ENCODE results near the gene CFDP1. TPM values are rescaled to one million over a fixed set of nuclear protein-coding genes. Genes with fewer than 3 reads are reported as not detected.

Gene CFDP1
- total and polyA plus RNA-seq, 2 of the 13 experiments (the other 11 are each of a cell fraction or from before 2014, with no cell fraction given), result 78.6 to 153 TPM

GRCh38 chr16:75443298-75443697 is 10.0 kb upstream of the CFDP1 start (continued):
- TF ChIP-seq ZNF556 (CRISPR knock-in tag; IDR thresholded peaks at IDR 0.05; ENCODE audit: borderline replicate concordance), result no peak

DNA sequence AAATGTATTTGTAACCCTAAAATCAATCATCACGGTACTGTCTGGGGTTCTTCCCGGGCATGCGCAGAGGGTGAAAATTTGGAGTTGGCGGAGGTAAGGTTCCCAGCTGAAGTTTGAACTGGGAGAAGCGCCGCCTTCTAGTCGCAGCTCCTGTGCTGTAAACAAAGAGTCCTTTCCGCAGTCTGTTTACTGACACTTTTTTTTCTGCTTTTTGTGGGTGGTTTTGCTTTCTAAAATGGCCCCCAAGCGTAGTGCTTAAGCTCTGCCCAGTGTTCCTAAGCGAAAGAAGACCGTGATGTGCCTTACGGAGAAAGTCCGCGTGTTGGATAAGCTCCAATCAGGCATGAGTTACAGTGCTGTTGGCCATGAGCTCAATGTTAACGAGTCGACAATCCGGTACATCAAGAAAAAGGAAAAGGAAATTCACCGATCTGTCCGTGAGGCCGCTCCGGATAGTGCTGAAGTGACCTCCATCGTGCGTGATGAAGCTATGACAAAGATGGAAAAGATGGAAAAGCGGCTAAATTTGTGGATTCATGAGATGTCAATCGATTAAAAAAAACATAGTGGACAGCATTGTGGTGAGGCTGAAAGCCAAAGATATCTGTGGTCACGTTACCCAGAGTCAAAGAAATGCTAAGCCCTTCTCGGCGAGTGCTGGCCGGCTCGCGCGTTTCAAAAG is 570 bp upstream of the CFDP1 start:
- Histone ChIP-seq H3K79me2 (ENCODE audit: insufficient read depth, low read length) (peaks cover 39% of the 10 kb centered on the region), H3K36me3 (replicated peaks in 1 of 2; ENCODE audit: control insufficient read depth in 1 of 2, insufficient read depth in 2 of 2, low read length in 2 of 2) (0 out of 5 replicates have a peak, but pooled peaks cover 0 to 1% of the 10 kb centered on the region in 2 experiments), H3K27me3 (ENCODE audit: control insufficient read depth in 1 of 2, insufficient read depth in 2 of 2, low read length in 2 of 2) (no peaks in the 10 kb centered on the region; a peak in 1 of 5 replicates), H2AFZ (ENCODE audit: low read length) (peak overlapping the region; percentile 89), H3K4me1 (ENCODE audit: insufficient read depth, low read length) (peaks cover 50% of the 10 kb centered on the region), H3K27ac (ENCODE audit: extremely low read length, insufficient read depth, low read length) (peak overlapping the region; percentile 94), H3K4me3 (replicated peaks in 1 of 3; ENCODE audit: insufficient read depth in 1 of 3, low read depth in 2 of 3, low read length in 3 of 3) (peak overlapping the region; percentile 76 to 95 (median 78)), H3K9ac (ENCODE audit: insufficient read depth, low read depth, low read length) (peak overlapping the region; percentile 90), H4K20me1 (ENCODE audit: insufficient read depth, low read length) (0 out of 2 replicates have a peak, but pooled peaks cover 8% of the 10 kb centered on the region), H3K9me3 (ENCODE audit: low read length) (no peaks in the 10 kb centered on the region), H3K4me2 (ENCODE audit: low read depth, low read length) (peak overlapping the region; percentile 93)
- ATAC-seq (peak; percentile 83), FAIRE-seq (peak; percentile 58), DNase-seq (ENCODE audit: low spot score) (peak; percentile 93)
- in situ Hi-C loops (cut with HindIII; ENCODE audit: extremely low pct_ligation_motif_present, low pct_unique_long_range_greater_than_20kb) (no loop called here), intact Hi-C loops (cut with micrococcal nuclease; ENCODE audit: unreplicated experiment) (loop anchor here (1.0 kb wide), 1 partner anchor 30 kb away; the partner anchor contains the start of gene TMEM170A)
- WGBS (ENCODE audit: low lambda C conversion rate), result under 1% methylated on average over 32 of the region's 32 CpGs
- ChIA-PET POLR2A (interaction anchor here (0.9 to 3.1 kb wide), 21 partner anchors 10 to 449 kb away, joined by 3 to 18 read pairs (median 6); partner anchors contain the start of genes ADAT1, KARS1, TERF2IP and WDR59), CTCF (ENCODE audit: low intra/inter-chr PET ratio, low total read pairs) (interaction anchor here (1.4 kb wide), 1 partner anchor 31 kb away, joined by 14 read pairs; the partner anchor contains the start of gene TMEM170A)
- TSS peak; percentile 96 for BruUV-seq (replicated peaks)
- 0 out of 2 replicates have a peak, but pooled peaks have one; percentile 24 for TF ChIP-seq ZNF841 (CRISPR knock-in tag; IDR thresholded peaks at IDR 0.05; ENCODE audit: borderline replicate concordance)
- no peak for TF ChIP-seq SIX1 (CRISPR knock-in tag; IDR thresholded peaks at IDR 0.05; ENCODE audit: borderline replicate concordance)
- TF ChIP-seq ZNF605 (CRISPR knock-in tag; IDR thresholded peaks at IDR 0.05), result peak; percentile 34; the same call in 1 of the 2 replicates
- no peak; the same call in 1 of the 2 replicates for TF ChIP-seq SP2 (CRISPR knock-in tag; IDR thresholded peaks at IDR 0.05)
- no peak for TF ChIP-seq ZBTB3 (CRISPR knock-in tag; IDR thresholded peaks at IDR 0.05; ENCODE audit: borderline replicate concordance, low read depth)
- TF ChIP-seq, protein P1, sequence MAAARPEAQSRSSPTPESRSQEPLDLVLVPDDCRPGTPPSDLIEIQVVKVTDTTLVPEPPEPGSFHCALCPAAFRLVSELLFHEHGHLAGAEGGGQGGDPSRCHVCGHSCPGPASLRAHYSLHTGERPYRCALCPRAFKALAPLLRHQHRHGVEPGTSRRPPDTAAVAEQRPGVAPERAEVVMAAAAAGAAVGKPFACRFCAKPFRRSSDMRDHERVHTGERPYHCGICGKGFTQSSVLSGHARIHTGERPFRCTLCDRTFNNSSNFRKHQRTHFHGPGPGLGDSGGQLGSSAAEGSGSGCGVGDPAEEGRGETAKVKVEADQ (CRISPR knock-in tag; IDR thresholded peaks at IDR 0.05; ENCODE audit: borderline replicate concordance), result no peak
- no peak for TF ChIP-seq ZNF792 (CRISPR knock-in tag; IDR thresholded peaks at IDR 0.05)
- no peak for TF ChIP-seq ZNF530 (CRISPR knock-in tag; IDR thresholded peaks at IDR 0.05; ENCODE audit: low read depth)
- TF ChIP-seq CEBPB (IDR thresholded peaks at IDR 0.05; ENCODE audit: borderline replicate concordance, low read depth, low read length), result no peak
- no peak for TF ChIP-seq ZNF549 (CRISPR knock-in tag; IDR thresholded peaks at IDR 0.05)
- TF ChIP-seq TERF1 (CRISPR knock-in tag; IDR thresholded peaks at IDR 0.05), result no peak
- no peak for TF ChIP-seq RERE (CRISPR knock-in tag; IDR thresholded peaks at IDR 0.05; ENCODE audit: low read depth)

All from HepG2 (cell line).